NCI-H460 (cell line): ENCODE data around the gene TTC9C. TPM values are rescaled to one million over a fixed set of nuclear protein-coding genes. Genes with fewer than 3 reads are reported as not detected.

Experiments used
- total RNA-seq: library from RNA; depleted of rRNA; stranded (reverse); fragments of >200 nt; shearing (Covaris generic); gene quantifications from 2 replicates; pipeline ENCODE4 v1.2.3, GENCODE V29; 2014; rRNA removed

Gene TTC9C
- total RNA-seq, 1 experiment from 2014 or later, result 25.8 TPM

Other genes starting within 250 kb of the TTC9C start
- gene AHNAK, start 181.7 kb upstream of the TTC9C start, total RNA-seq, result 80.2 and 86.0 TPM in 2 replicates
- gene EEF1G, start 154.6 kb upstream of the TTC9C start, total RNA-seq, result 2,030 and 2,160 TPM in 2 replicates
- gene TUT1, start 137.0 kb upstream of the TTC9C start, total RNA-seq, result 6.3 and 6.4 TPM in 2 replicates
- 67.7 and 79.0 TPM in 2 replicates for gene MTA2, start 126.6 kb upstream of the TTC9C start, total RNA-seq
- 14.6 and 18.4 TPM in 2 replicates for gene EML3, start 115.7 kb upstream of the TTC9C start, total RNA-seq
- gene ROM1, start 115.2 kb upstream of the TTC9C start, total RNA-seq, result 1.2 and 3.0 TPM in 2 replicates
- 22.6 TPM in 2 replicates for gene B3GAT3, start 106.5 kb upstream of the TTC9C start, total RNA-seq
- 172 and 229 TPM in 2 replicates for gene GANAB, start 81.9 kb upstream of the TTC9C start, total RNA-seq
- gene INTS5, start 75.2 kb upstream of the TTC9C start, total RNA-seq, result 11.1 and 11.4 TPM in 2 replicates
- 61.6 and 69.1 TPM in 2 replicates for gene C11orf98, start 63.3 kb upstream of the TTC9C start, total RNA-seq
- 8.8 and 11.5 TPM in 2 replicates for gene CSKMT, start 63.2 kb upstream of the TTC9C start, total RNA-seq
- gene UQCC3, start 56.8 kb upstream of the TTC9C start, total RNA-seq, result 13.9 and 20.2 TPM in 2 replicates
- 5.4 and 5.5 TPM in 2 replicates for gene LBHD1, start 56.2 kb upstream of the TTC9C start, total RNA-seq
- 82.6 and 93.2 TPM in 2 replicates for gene UBXN1, start 49.4 kb upstream of the TTC9C start, total RNA-seq
- 0.02 TPM in 1 of 2 replicates, not detected in the other for gene LRRN4CL, start 39.0 kb upstream of the TTC9C start, total RNA-seq
- gene BSCL2, start 21.1 kb upstream of the TTC9C start, total RNA-seq, result 57.4 and 59.2 TPM in 2 replicates
- gene GNG3, start 20.8 kb upstream of the TTC9C start, total RNA-seq, result 0.17 TPM in 1 of 2 replicates, not detected in the other
- gene HNRNPUL2, start 1.0 kb upstream of the TTC9C start, total RNA-seq, result 4.4 and 7.5 TPM in 2 replicates
- gene ZBTB3, start 25.7 kb downstream of the TTC9C start, total RNA-seq, result 4.1 and 5.5 TPM in 2 replicates
- gene POLR2G, start 33.1 kb downstream of the TTC9C start, total RNA-seq, result 79.6 and 88.3 TPM in 2 replicates
- 10.5 and 11.9 TPM in 2 replicates for gene TAF6L, start 42.9 kb downstream of the TTC9C start, total RNA-seq
- gene TMEM179B, start 58.9 kb downstream of the TTC9C start, total RNA-seq, result 38.4 and 44.3 TPM in 2 replicates
- 21.4 and 25.9 TPM in 2 replicates for gene TMEM223, start 63.5 kb downstream of the TTC9C start, total RNA-seq
- 18.7 and 28.7 TPM in 2 replicates for gene NXF1, start 77.0 kb downstream of the TTC9C start, total RNA-seq
- 14.7 and 15.9 TPM in 2 replicates for gene STX5, start 103.6 kb downstream of the TTC9C start, total RNA-seq
- gene TEX54, start 104.4 kb downstream of the TTC9C start, total RNA-seq, result not detected in 2 replicates
- gene WDR74, start 111.1 kb downstream of the TTC9C start, total RNA-seq, result 64.7 and 71.2 TPM in 2 replicates
- 449 and 464 TPM in 2 replicates for gene SLC3A2, start 152.4 kb downstream of the TTC9C start, total RNA-seq
- not detected in 2 replicates for gene CHRM1, start 192.9 kb downstream of the TTC9C start, total RNA-seq